ENCODE measurements around the gene TAC3. TPM values are rescaled to one million over a fixed set of nuclear protein-coding genes. Genes with fewer than 3 reads are reported as not detected.
"Not testable (repeated sequence)": the region's sequence is repeated elsewhere in the genome, so short reads cannot be mapped to it uniquely, and the experiment has no call there.

The TAC3 gene
- total RNA-seq, 1 donor from 2014 or later: not detected

GRCh38 chr12:56980941-56981530, 35.3 kb downstream of the TAC3 start:
- peak; percentile 60 to 70 for DNase-seq (ENCODE audit: extremely low spot score in 2 of 2)
- no peaks in the 10 kb centered on the region for H3K36me3 ChIP-seq
- no peaks in the 10 kb centered on the region for H3K27me3 ChIP-seq
- peaks cover 1% of the 10 kb centered on the region for H3K4me1 ChIP-seq
- TF ChIP-seq POLR2AphosphoS5 (IDR thresholded peaks at IDR 0.05; ENCODE audit: insufficient read depth in 1 of 2, low read depth in 1 of 2) (no peak), POLR2A (IDR thresholded peaks at IDR 0.05) (no peak), CTCF (IDR thresholded peaks at IDR 0.05) (no peak)
- H3K9me3 ChIP-seq: no peaks in the 10 kb centered on the region
- no peak overlapping the region for H3K27ac ChIP-seq
- intact Hi-C loops (cut with DNase I): no loop called here
- no peak overlapping the region for H3K4me3 ChIP-seq

- H3K9me3 ChIP-seq: no peaks in the 10 kb centered on the region
- TF ChIP-seq CTCF (IDR thresholded peaks at IDR 0.05): no peak
- no peak for TF ChIP-seq POLR2A (IDR thresholded peaks at IDR 0.05)
- no peak for TF ChIP-seq POLR2AphosphoS5 (IDR thresholded peaks at IDR 0.05; ENCODE audit: insufficient read depth in 1 of 2, low read depth in 1 of 2)
- H3K4me3 ChIP-seq: no peak overlapping the region
- intact Hi-C loops (cut with DNase I): no loop called here
- H3K27me3 ChIP-seq: no peaks in the 10 kb centered on the region
- no peak overlapping the region for H3K27ac ChIP-seq
- peak; percentile 9 to 37 for DNase-seq (ENCODE audit: extremely low spot score in 2 of 2)
- no peaks in the 10 kb centered on the region for H3K36me3 ChIP-seq
- H3K4me1 ChIP-seq: no peaks in the 10 kb centered on the region
These were observed 36.1 kb downstream of the TAC3 start for GRCh38 chr12:56980268-56980667.

- Histone ChIP-seq H3K4me1 (no peaks in the 10 kb centered on the region), H3K27me3 (no peaks in the 10 kb centered on the region), H3K36me3 (no peaks in the 10 kb centered on the region), H3K4me3 (no peak overlapping the region), H3K27ac (no peak overlapping the region), H3K9me3 (no peaks in the 10 kb centered on the region)
- TF ChIP-seq CTCF (IDR thresholded peaks at IDR 0.05): no peak
- TF ChIP-seq POLR2A (IDR thresholded peaks at IDR 0.05): no peak
- TF ChIP-seq POLR2AphosphoS5 (IDR thresholded peaks at IDR 0.05; ENCODE audit: insufficient read depth in 1 of 2, low read depth in 1 of 2): no peak
- peak in 1 of 2 donors; percentile 77 for DNase-seq (ENCODE audit: extremely low spot score in 2 of 2)
- intact Hi-C loops (cut with DNase I): no loop called here
These were observed 36.7 kb downstream of the TAC3 start for GRCh38 chr12:56979628-56980027.

- no peaks in the 10 kb centered on the region for H3K9me3 ChIP-seq
- no peaks in the 10 kb centered on the region for H3K27me3 ChIP-seq
- no peak overlapping the region for H3K27ac ChIP-seq
- intact Hi-C loops (cut with DNase I): no loop called here
- H3K4me1 ChIP-seq: no peaks in the 10 kb centered on the region
- no peaks in the 10 kb centered on the region for H3K36me3 ChIP-seq
- peak; percentile 72 to 85 for DNase-seq (ENCODE audit: extremely low spot score in 2 of 2)
- no peak for TF ChIP-seq POLR2AphosphoS5 (IDR thresholded peaks at IDR 0.05; ENCODE audit: insufficient read depth in 1 of 2, low read depth in 1 of 2)
- TF ChIP-seq POLR2A (IDR thresholded peaks at IDR 0.05): no peak
- TF ChIP-seq CTCF (IDR thresholded peaks at IDR 0.05): no peak
- no peak overlapping the region for H3K4me3 ChIP-seq
These were observed 37.8 kb downstream of the TAC3 start for GRCh38 chr12:56978397-56979138.

- intact Hi-C loops (cut with DNase I); H3K27ac ChIP-seq; H3K4me3 ChIP-seq; H3K9me3 ChIP-seq; H3K4me1 ChIP-seq; H3K27me3 ChIP-seq; H3K36me3 ChIP-seq: not testable (repeated sequence)
- peak in 1 of 2 donors; percentile 7 for DNase-seq (ENCODE audit: extremely low spot score in 2 of 2)
These were observed 39.0 kb downstream of the TAC3 start for GRCh38 chr12:56977361-56977760.

GRCh38 chr12:56974224-56974623, 42.1 kb downstream of the TAC3 start:
- H3K4me3 ChIP-seq; H3K4me1 ChIP-seq; H3K27me3 ChIP-seq; intact Hi-C loops (cut with DNase I); H3K27ac ChIP-seq; DNase-seq (ENCODE audit: extremely low spot score in 2 of 2); H3K36me3 ChIP-seq; H3K9me3 ChIP-seq: not testable (repeated sequence)

- H3K9me3 ChIP-seq; H3K4me3 ChIP-seq; H3K36me3 ChIP-seq; H3K27me3 ChIP-seq; H3K4me1 ChIP-seq; DNase-seq (ENCODE audit: extremely low spot score in 2 of 2); intact Hi-C loops (cut with DNase I); H3K27ac ChIP-seq: not testable (repeated sequence)
These were observed 47.4 kb downstream of the TAC3 start for GRCh38 chr12:56968910-56969309.

- not testable (repeated sequence) for DNase-seq (ENCODE audit: extremely low spot score in 2 of 2)
These were observed 50.2 kb downstream of the TAC3 start for GRCh38 chr12:56965997-56966642.

More at GRCh38 chr12:56965997-56966642, 50.2 kb downstream of the TAC3 start:
- H3K36me3 ChIP-seq; H3K4me1 ChIP-seq; H3K27ac ChIP-seq; H3K4me3 ChIP-seq; H3K27me3 ChIP-seq; intact Hi-C loops (cut with DNase I); H3K9me3 ChIP-seq: not testable (repeated sequence)
